Liver (tissue), 9 donors: ENCODE measurements around the gene ST14. TPM values are rescaled to one million over a fixed set of nuclear protein-coding genes. Genes with fewer than 3 reads are reported as not detected.

Source experiments
- DNase-seq: peaks from one replicate; pipeline ENCODE4 v3.0.0-alpha.2; 2017; ENCODE audit warnings: low spot score
- H3K27ac ChIP-seq, 2 donors: one replicate each; pipeline ENCODE4 v1.7.0; 2013; ENCODE audit warnings: inconsistent platforms in 2 of 2, low read length in 2 of 2, control low read depth in 1 of 2, low read depth in 1 of 2, mild to moderate bottlenecking in 1 of 2
- H3K27me3 ChIP-seq, 4 donors: one replicate each; pipeline versions ENCODE4 v1.6.1 to v1.7.0; 2013; ENCODE audit warnings: low read length in 3 of 4, inconsistent platforms in 1 of 4, mild to moderate bottlenecking in 1 of 4, moderate library complexity in 1 of 4; ENCODE audit not compliant: control insufficient read depth in 4 of 4, insufficient read depth in 4 of 4
- H3K36me3 ChIP-seq, 4 donors: one replicate each; pipeline versions ENCODE4 v1.6.1 to v1.7.0; 2013; ENCODE audit warnings: low read length in 3 of 4, mild to moderate bottlenecking in 3 of 4, low read depth in 1 of 4, moderate library complexity in 1 of 4; ENCODE audit not compliant: control insufficient read depth in 4 of 4, insufficient read depth in 3 of 4
- H3K4me1 ChIP-seq, 4 donors: one replicate each; pipeline versions ENCODE4 v1.6.1 to v1.7.0; 2013; ENCODE audit warnings: low read length in 3 of 4, mild to moderate bottlenecking in 3 of 4, moderate library complexity in 1 of 4; ENCODE audit not compliant: control insufficient read depth in 4 of 4, insufficient read depth in 4 of 4
- H3K4me3 ChIP-seq, 3 donors: one replicate each; pipeline versions ENCODE4 v1.6.1 to v1.7.0; 2013; ENCODE audit warnings: low read length in 3 of 3, control low read depth in 1 of 3, low read depth in 1 of 3, mild to moderate bottlenecking in 1 of 3
- H3K9ac ChIP-seq, 2 donors: one replicate each; pipeline ENCODE4 v1.7.0; 2013; ENCODE audit warnings: low read length in 2 of 2, mild to moderate bottlenecking in 2 of 2, moderate library complexity in 2 of 2, control low read depth in 1 of 2, low read depth in 1 of 2
- H3K9me3 ChIP-seq, 4 donors: one replicate each; pipeline versions ENCODE4 v1.6.1 to v1.7.0; 2013; ENCODE audit warnings: low read length in 3 of 4; ENCODE audit not compliant: control insufficient read depth in 4 of 4
- FOXA1 ChIP-seq: IDR thresholded peaks from 2 replicates; pipeline ENCODE4 v1.6.1; 2016; ENCODE audit warnings: antibody characterized with exemption
- FOXA2 ChIP-seq: IDR thresholded peaks from 2 replicates; pipeline ENCODE4 v1.6.1; 2016; ENCODE audit warnings: antibody characterized with exemption
- GABPA ChIP-seq, 2 donors: IDR thresholded peaks in 1 of 2; conservative IDR thresholded peaks in 1 of 2; 2 replicates each; pipeline ENCODE4 v1.6.1; 2016; ENCODE audit warnings: antibody characterized with exemption in 2 of 2, mild to moderate bottlenecking in 1 of 2, moderate library complexity in 1 of 2
- HNF4A ChIP-seq, 2 donors: conservative IDR thresholded peaks; 2 replicates each; pipeline ENCODE4 v1.6.1; 2016; ENCODE audit warnings: antibody characterized with exemption in 2 of 2, mild to moderate bottlenecking in 2 of 2
- HNF4G ChIP-seq: IDR thresholded peaks from 2 replicates; pipeline ENCODE4 v1.6.1; 2016; ENCODE audit warnings: antibody characterized with exemption
- RAD21 ChIP-seq, 2 donors: IDR thresholded peaks; 2 replicates each; pipeline ENCODE4 v1.6.1; 2016; ENCODE audit warnings: antibody characterized with exemption in 2 of 2, mild to moderate bottlenecking in 2 of 2
- SP1 ChIP-seq: IDR thresholded peaks from 2 replicates; pipeline ENCODE4 v1.6.1; 2018; ENCODE audit warnings: antibody characterized with exemption, mild to moderate bottlenecking
- TAF1 ChIP-seq: conservative IDR thresholded peaks from 2 replicates; pipeline ENCODE4 v1.6.1; 2016; ENCODE audit warnings: antibody characterized with exemption, mild to moderate bottlenecking
- YY1 ChIP-seq: IDR thresholded peaks from 2 replicates; pipeline ENCODE4 v1.6.1; 2016; ENCODE audit warnings: antibody characterized with exemption, mild to moderate bottlenecking
- WGBS: extraction: QIAGEN DNeasy Blood & Tissue Kit; methylation state at CpG from one replicate; pipeline ENCODE4 v1.1.7; 2013; 5-methylcytosine and 5-hydroxymethylcytosine counted together
- polyA plus RNA-seq, 2 donors: library from polyadenylated mRNA; stranded (reverse) in 1 of 2; unstranded in 1 of 2; fragments of 200-250 nt in 1 of 2; fragments of >200 nt in 1 of 2; fragmentation: Nextera tagmentation in 1 of 2; extraction: Ambion mirVana in 1 of 2; gene quantifications; one replicate each; pipeline versions ENCODE4 v1.2.1 to v1.2.3, GENCODE V29; 2013 to 2015
- total RNA-seq, 2 donors: library from RNA; depleted of rRNA; stranded (reverse); fragments of >200 nt; gene quantifications; one replicate each; pipeline ENCODE4 v1.2.3, GENCODE V29; 2014
- TF ChIP-seq, protein P1 (sequence below): fragments of 150-350 bp; IDR thresholded peaks from 2 replicates; pipeline ENCODE4 v1.5.1; 2017; ENCODE audit warnings: improper control_type of control experiment, low read depth, low read length; ENCODE audit not compliant: missing input control
- TF ChIP-seq, protein P2 (sequence below): IDR thresholded peaks from 2 replicates; pipeline ENCODE4 v1.6.1; 2016; ENCODE audit warnings: antibody characterized with exemption
- TF ChIP-seq, protein P3 (sequence below): IDR thresholded peaks from 2 replicates; pipeline ENCODE4 v1.6.1; 2016; ENCODE audit warnings: antibody characterized with exemption
- TF ChIP-seq, protein P4 (sequence below): IDR thresholded peaks from 2 replicates; pipeline ENCODE4 v1.6.1; 2016; ENCODE audit warnings: antibody characterized with exemption, mild to moderate bottlenecking
- donor health status: healthy.
- donor health status: healthy.
- donor health status: healthy.
- donor health status: healthy.
- donor health status: healthy.

The ST14 gene
- total and polyA plus RNA-seq, 4 donors = 2.8 to 5.9 (median 4.5) TPM

DNA sequence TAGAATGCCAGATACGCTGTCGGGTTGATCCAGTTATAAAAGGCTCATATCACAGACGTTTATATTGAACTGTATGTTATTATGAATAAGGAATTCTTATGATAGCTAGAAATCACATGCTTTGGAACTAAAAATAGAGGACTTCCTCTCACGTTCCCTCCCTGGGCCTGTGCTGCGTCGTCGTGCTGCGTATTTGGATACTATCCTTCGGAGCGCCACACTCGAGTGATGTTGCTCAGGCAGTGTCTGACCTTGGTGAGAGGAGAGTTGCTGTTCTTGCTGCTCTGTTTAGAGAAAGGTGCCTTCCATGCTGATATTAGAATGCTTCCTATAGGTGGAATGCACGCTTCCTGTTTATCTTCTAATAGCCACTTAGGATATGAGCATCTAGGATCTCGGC is 20.2 kb upstream of the ST14 start:
- 83% methylated on average over 13 of the region's 13 CpGs for WGBS
- H3K36me3 ChIP-seq = peaks cover 4 to 46% (median 30%) of the 10 kb centered on the region in 4 donors
- TF ChIP-seq, protein P1, sequence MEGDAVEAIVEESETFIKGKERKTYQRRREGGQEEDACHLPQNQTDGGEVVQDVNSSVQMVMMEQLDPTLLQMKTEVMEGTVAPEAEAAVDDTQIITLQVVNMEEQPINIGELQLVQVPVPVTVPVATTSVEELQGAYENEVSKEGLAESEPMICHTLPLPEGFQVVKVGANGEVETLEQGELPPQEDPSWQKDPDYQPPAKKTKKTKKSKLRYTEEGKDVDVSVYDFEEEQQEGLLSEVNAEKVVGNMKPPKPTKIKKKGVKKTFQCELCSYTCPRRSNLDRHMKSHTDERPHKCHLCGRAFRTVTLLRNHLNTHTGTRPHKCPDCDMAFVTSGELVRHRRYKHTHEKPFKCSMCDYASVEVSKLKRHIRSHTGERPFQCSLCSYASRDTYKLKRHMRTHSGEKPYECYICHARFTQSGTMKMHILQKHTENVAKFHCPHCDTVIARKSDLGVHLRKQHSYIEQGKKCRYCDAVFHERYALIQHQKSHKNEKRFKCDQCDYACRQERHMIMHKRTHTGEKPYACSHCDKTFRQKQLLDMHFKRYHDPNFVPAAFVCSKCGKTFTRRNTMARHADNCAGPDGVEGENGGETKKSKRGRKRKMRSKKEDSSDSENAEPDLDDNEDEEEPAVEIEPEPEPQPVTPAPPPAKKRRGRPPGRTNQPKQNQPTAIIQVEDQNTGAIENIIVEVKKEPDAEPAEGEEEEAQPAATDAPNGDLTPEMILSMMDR = no peak
- TF ChIP-seq HNF4A (conservative IDR thresholded peaks at IDR 0.05) (no peak), TAF1 (no peak), HNF4G (no peak), YY1 (no peak), GABPA (IDR thresholded peaks at IDR 0.05 in 1 of 2, conservative IDR thresholded peaks at IDR 0.05 in 1 of 2) (no peak), FOXA1 (no peak), FOXA2 (no peak), RAD21 (IDR thresholded peaks at IDR 0.05) (no peak)
- TF ChIP-seq, protein P2, sequence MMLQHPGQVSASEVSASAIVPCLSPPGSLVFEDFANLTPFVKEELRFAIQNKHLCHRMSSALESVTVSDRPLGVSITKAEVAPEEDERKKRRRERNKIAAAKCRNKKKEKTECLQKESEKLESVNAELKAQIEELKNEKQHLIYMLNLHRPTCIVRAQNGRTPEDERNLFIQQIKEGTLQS = no peak

DNA sequence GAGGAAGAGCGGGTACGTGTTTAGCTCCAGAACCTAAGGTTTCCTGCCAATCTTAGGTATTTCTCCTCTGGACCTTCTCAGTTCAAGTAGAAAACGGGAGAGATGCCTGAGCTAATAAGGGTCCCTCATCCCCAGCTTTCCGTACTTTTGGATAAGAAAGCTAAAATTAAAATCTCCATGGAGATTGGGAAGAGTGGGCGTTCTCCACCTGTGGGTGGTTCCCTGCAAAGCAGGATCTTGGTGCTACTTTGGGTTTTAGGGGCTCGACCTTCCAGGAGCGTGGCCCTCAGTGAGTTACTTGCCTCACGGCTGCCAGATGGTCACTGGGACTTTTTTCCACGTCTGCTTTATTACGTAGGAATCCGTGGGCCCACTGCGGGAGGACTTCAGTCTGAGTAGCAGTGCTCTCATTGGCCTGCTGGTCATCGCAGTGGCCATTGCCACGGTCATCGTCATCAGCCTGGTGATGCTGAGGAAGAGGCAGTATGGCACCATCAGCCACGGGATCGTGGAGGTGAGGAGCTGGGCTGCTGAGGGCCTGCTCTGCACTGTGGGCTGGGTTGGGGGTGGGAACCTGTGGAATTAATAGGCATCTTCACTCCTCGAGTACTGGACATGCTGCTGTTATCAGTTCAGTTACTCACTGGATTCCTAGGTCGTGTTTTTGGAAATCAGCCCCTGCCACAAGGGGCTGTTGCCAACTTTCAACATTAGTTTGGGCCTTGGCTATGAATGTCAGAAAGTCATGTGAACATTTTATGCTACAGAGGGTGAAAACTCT is 17.8 kb upstream of the ST14 start:
- Histone ChIP-seq H3K36me3 (peaks cover 4 to 29% (median 18%) of the 10 kb centered on the region in 4 donors), H3K27ac (peak overlapping the region in 1 of 2 donors; percentile 6), H3K4me3 (no peak overlapping the region), H3K27me3 (no peaks in the 10 kb centered on the region), H3K9me3 (no peaks in the 10 kb centered on the region), H3K4me1 (peaks cover 8 to 50% (median 44%) of the 10 kb centered on the region in 4 donors), H3K9ac (no peak overlapping the region)
- DNase-seq = no peak
- WGBS = 89% methylated on average over 19 of the region's 19 CpGs
- TF ChIP-seq SP1 (no peak), YY1 (no peak), RAD21 (IDR thresholded peaks at IDR 0.05) (no peak), TAF1 (no peak)
- TF ChIP-seq, protein P3, sequence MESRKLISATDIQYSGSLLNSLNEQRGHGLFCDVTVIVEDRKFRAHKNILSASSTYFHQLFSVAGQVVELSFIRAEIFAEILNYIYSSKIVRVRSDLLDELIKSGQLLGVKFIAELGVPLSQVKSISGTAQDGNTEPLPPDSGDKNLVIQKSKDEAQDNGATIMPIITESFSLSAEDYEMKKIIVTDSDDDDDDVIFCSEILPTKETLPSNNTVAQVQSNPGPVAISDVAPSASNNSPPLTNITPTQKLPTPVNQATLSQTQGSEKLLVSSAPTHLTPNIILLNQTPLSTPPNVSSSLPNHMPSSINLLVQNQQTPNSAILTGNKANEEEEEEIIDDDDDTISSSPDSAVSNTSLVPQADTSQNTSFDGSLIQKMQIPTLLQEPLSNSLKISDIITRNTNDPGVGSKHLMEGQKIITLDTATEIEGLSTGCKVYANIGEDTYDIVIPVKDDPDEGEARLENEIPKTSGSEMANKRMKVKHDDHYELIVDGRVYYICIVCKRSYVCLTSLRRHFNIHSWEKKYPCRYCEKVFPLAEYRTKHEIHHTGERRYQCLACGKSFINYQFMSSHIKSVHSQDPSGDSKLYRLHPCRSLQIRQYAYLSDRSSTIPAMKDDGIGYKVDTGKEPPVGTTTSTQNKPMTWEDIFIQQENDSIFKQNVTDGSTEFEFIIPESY = no peak
- TF ChIP-seq, protein P4, sequence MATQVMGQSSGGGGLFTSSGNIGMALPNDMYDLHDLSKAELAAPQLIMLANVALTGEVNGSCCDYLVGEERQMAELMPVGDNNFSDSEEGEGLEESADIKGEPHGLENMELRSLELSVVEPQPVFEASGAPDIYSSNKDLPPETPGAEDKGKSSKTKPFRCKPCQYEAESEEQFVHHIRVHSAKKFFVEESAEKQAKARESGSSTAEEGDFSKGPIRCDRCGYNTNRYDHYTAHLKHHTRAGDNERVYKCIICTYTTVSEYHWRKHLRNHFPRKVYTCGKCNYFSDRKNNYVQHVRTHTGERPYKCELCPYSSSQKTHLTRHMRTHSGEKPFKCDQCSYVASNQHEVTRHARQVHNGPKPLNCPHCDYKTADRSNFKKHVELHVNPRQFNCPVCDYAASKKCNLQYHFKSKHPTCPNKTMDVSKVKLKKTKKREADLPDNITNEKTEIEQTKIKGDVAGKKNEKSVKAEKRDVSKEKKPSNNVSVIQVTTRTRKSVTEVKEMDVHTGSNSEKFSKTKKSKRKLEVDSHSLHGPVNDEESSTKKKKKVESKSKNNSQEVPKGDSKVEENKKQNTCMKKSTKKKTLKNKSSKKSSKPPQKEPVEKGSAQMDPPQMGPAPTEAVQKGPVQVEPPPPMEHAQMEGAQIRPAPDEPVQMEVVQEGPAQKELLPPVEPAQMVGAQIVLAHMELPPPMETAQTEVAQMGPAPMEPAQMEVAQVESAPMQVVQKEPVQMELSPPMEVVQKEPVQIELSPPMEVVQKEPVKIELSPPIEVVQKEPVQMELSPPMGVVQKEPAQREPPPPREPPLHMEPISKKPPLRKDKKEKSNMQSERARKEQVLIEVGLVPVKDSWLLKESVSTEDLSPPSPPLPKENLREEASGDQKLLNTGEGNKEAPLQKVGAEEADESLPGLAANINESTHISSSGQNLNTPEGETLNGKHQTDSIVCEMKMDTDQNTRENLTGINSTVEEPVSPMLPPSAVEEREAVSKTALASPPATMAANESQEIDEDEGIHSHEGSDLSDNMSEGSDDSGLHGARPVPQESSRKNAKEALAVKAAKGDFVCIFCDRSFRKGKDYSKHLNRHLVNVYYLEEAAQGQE = no peak

More for the DNA sequence above, 20.2 kb upstream of the ST14 start:
- no peak for DNase-seq
- H3K4me3 ChIP-seq = no peak overlapping the region
- H3K27me3 ChIP-seq = no peaks in the 10 kb centered on the region
- peaks cover 3 to 27% (median 21%) of the 10 kb centered on the region in 4 donors for H3K4me1 ChIP-seq
- H3K9ac ChIP-seq = no peak overlapping the region
- no peaks in the 10 kb centered on the region for H3K9me3 ChIP-seq
- H3K27ac ChIP-seq = no peak overlapping the region
